K562 (cell line): ENCODE results near the gene SATB2. TPM values are rescaled to one million over a fixed set of nuclear protein-coding genes. Genes with fewer than 3 reads are reported as not detected.
A peak's percentile ranks its signal among the peaks of the same experiment; 100 is the strongest.

Experiments used
- CBX8 ChIP-seq: fragments of 200-600 bp; sonication (generic); IDR thresholded peaks from 2 replicates; pipeline ENCODE4 v1.6.1; 2012; ENCODE audit warnings: borderline replicate concordance, mixed run types, low read depth, mild to moderate bottlenecking, moderate library complexity, mixed read lengths, low read length, control low read depth, inconsistent platforms; ENCODE audit not compliant: poor library complexity, severe bottlenecking; ENCODE audit errors: extremely low read depth
- CREB1 ChIP-seq, 2 experiments: sonication (generic) in 1 of 2; formaldehyde crosslinking in 1 of 2; IDR thresholded peaks; 2 replicates each; pipeline versions ENCODE4 v1.6.1 to v1.8.0; 2012 to 2022; ENCODE audit warnings: inconsistent platforms in 1 of 2, mild to moderate bottlenecking in 1 of 2, missing genetic modification reagents in 1 of 2, moderate library complexity in 1 of 2
- GTF2F1 ChIP-seq: IDR thresholded peaks from 2 replicates; pipeline ENCODE4 v1.6.1; 2011; ENCODE audit warnings: low read depth, low read length, improper control_type of control experiment
- L3MBTL2 ChIP-seq: fragments of 450-650 bp; IDR thresholded peaks from 2 replicates; pipeline ENCODE4 v1.6.1; 2016; ENCODE audit warnings: mild to moderate bottlenecking, moderate library complexity
- NR2C2 ChIP-seq, 2 experiments: fragments of 200-800 bp in 1 of 2; sonication (Bioruptor generic) in 1 of 2; sonication (generic) in 1 of 2; formaldehyde crosslinking in 1 of 2; IDR thresholded peaks; 2 replicates each; pipeline versions ENCODE4 v1.6.1 to v1.8.0; 2016 to 2022; ENCODE audit warnings: mild to moderate bottlenecking in 1 of 2, missing compliant biosample characterization in 1 of 2, missing genetic modification characterization in 1 of 2, missing genetic modification reagents in 1 of 2
- NRF1 ChIP-seq, 2 experiments: fragments of 450-650 bp; IDR thresholded peaks in 1 of 2; conservative IDR thresholded peaks in 1 of 2; 2 replicates each; pipeline ENCODE4 v1.6.1; 2014; ENCODE audit warnings: mild to moderate bottlenecking in 2 of 2
- PML ChIP-seq: IDR thresholded peaks from 2 replicates; pipeline ENCODE4 v1.6.1; 2012; ENCODE audit warnings: low read length, inconsistent platforms
- POLR2G ChIP-seq: fragments of 200-400 bp; formaldehyde crosslinking; IDR thresholded peaks from 2 replicates; pipeline ENCODE4 v1.6.1; 2017; ENCODE audit warnings: low read depth, mild to moderate bottlenecking, antibody characterized with exemption, low read length, moderate library complexity
- RBM39 ChIP-seq: fragments of 200-400 bp; formaldehyde crosslinking; optimal IDR thresholded peaks from 2 replicates; pipeline ENCODE3; 2018; ENCODE audit warnings: low read depth, low read length
- SIN3B ChIP-seq: fragments of 450-650 bp; IDR thresholded peaks from 2 replicates; pipeline ENCODE4 v1.6.1; 2017; ENCODE audit warnings: low read depth, mild to moderate bottlenecking, moderate library complexity
- SREBF2 ChIP-seq: sonication (generic); formaldehyde crosslinking; IDR thresholded peaks from 2 replicates; pipeline ENCODE4 v1.4.0; 2020; ENCODE audit warnings: mild to moderate bottlenecking, missing genetic modification reagents
- TBP ChIP-seq: optimal IDR thresholded peaks from 2 replicates; pipeline ENCODE3; 2011; ENCODE audit warnings: low read depth, low read length, improper control_type of control experiment
- ZBTB1 ChIP-seq: sonication (generic); formaldehyde crosslinking; IDR thresholded peaks from 2 replicates; pipeline ENCODE4 v1.8.1; 2023; ENCODE audit warnings: missing genetic modification reagents, low read depth, mild to moderate bottlenecking, borderline replicate concordance
- ZNF253 ChIP-seq: fragments of 250-450 bp; sonication (Bioruptor Pico); conservative IDR thresholded peaks from 2 replicates; pipeline ENCODE4 v1.6.1; 2021; ENCODE audit warnings: mild to moderate bottlenecking
- ZNF764 ChIP-seq: fragments of 250-450 bp; sonication (Bioruptor Pico); IDR thresholded peaks from 2 replicates; pipeline ENCODE4 v1.4.0; 2020; ENCODE audit warnings: low read depth, mild to moderate bottlenecking, moderate library complexity
- ZNF785 ChIP-seq: fragments of 250-450 bp; sonication (Bioruptor Pico); IDR thresholded peaks from 2 replicates; pipeline ENCODE4 v1.4.0; 2020; ENCODE audit warnings: mild to moderate bottlenecking
- polyA plus RNA-seq, 8 experiments: library from polyadenylated mRNA; depleted of rRNA in 4 of 8; stranded (reverse) in 5 of 8; unstranded in 3 of 8; fragments of >200 nt; fragmentation: Nextera tagmentation in 2 of 8; fragmentation: Illumina TruSeq in 1 of 8; extraction: Ambion mirVana in 2 of 8; extraction: Trizol in 1 of 8; gene quantifications; 2 replicates each; pipeline versions ENCODE4 v1.2.1 to v1.2.3, GENCODE V29; 2011 to 2014; ENCODE audit warnings: inconsistent platforms in 1 of 8, missing spikeins in 1 of 8
- total RNA-seq, 7 experiments: library from RNA; depleted of rRNA in 6 of 7; stranded (reverse); fragments of >200 nt in 6 of 7; fragmentation: Illumina TruSeq in 2 of 7; extraction: Trizol in 2 of 7; gene quantifications; 2 replicates each; pipeline versions ENCODE4 v1.2.1 to v1.2.3, GENCODE V29; 2011 to 2021; ENCODE audit warnings: low replicate concordance in 1 of 7
- TF ChIP-seq, protein P1 (sequence below): fragments of 250-450 bp; sonication (Bioruptor Pico); IDR thresholded peaks from 2 replicates; pipeline ENCODE4 v1.5.0; 2022; ENCODE audit warnings: mild to moderate bottlenecking
- TF ChIP-seq, protein P2 (sequence below): fragments of 200-400 bp; formaldehyde crosslinking; IDR thresholded peaks from 2 replicates; pipeline ENCODE4 v1.6.1; 2017; ENCODE audit warnings: mild to moderate bottlenecking, low read depth, low read length, moderate library complexity
- TF ChIP-seq, protein P3 (sequence below): fragments of 450-650 bp; formaldehyde crosslinking; IDR thresholded peaks from 2 replicates; pipeline ENCODE4 v1.4.0; 2022; ENCODE audit warnings: missing genetic modification characterization
- TF ChIP-seq, protein P4 (sequence below): sonication (generic); formaldehyde crosslinking; IDR thresholded peaks from 2 replicates; pipeline ENCODE4 v1.8.0; 2022; ENCODE audit warnings: mild to moderate bottlenecking, low read depth, missing genetic modification reagents

SATB2 gene
- total and polyA plus RNA-seq, 9 of the 15 experiments (the other 6 are each of a cell fraction or from before 2014, with no cell fraction given), result 4.5 to 34.0 (median 15.1) TPM

DNA sequence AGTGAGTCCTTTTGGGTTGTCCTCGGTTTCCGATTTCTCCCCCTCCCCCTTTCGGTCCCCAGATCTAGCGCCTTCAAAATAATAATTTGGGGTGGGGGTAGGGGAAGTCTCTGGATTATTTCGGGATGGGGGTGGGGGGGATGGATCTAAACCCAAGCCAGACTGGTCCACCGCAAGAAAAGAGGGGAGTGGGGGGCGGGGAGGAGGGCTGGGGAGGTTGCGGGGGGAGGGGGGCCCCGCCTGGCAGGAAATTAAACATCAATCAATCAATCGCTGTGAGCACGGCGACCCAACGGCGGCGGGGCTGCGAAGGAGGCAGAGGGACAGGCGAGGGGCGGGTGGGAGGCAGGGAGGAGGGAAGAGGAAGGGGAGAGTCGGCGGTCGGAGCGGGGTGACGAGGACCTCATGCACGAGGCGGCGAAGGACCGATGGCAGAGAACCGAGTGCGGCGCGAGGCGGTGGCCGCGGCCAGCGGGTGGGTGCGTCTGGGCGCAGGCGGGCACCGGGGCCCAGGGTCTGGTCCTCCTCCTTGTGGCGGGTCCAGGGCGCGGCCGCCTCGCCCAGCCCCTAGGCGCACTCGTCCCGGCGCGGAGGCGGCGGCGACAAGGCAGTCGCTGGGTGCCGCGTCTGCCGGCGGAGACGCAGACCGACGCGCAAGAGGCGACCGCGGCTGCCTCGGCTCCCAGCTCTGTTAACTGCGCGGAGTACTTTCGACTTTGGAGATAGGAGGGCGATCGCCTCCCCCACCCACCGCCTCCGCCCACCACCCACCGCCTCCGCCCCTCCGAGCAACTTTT is 468 bp upstream of the SATB2 start (continued):
- TF ChIP-seq, protein P1, sequence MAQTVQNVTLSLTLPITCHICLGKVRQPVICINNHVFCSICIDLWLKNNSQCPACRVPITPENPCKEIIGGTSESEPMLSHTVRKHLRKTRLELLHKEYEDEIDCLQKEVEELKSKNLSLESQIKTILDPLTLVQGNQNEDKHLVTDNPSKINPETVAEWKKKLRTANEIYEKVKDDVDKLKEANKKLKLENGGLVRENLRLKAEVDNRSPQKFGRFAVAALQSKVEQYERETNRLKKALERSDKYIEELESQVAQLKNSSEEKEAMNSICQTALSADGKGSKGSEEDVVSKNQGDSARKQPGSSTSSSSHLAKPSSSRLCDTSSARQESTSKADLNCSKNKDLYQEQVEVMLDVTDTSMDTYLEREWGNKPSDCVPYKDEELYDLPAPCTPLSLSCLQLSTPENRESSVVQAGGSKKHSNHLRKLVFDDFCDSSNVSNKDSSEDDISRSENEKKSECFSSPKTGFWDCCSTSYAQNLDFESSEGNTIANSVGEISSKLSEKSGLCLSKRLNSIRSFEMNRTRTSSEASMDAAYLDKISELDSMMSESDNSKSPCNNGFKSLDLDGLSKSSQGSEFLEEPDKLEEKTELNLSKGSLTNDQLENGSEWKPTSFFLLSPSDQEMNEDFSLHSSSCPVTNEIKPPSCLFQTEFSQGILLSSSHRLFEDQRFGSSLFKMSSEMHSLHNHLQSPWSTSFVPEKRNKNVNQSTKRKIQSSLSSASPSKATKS (CRISPR knock-in tag), result no peak
- TF ChIP-seq TBP, result no peak
- TF ChIP-seq CBX8, result no peak
- TF ChIP-seq, protein P2, sequence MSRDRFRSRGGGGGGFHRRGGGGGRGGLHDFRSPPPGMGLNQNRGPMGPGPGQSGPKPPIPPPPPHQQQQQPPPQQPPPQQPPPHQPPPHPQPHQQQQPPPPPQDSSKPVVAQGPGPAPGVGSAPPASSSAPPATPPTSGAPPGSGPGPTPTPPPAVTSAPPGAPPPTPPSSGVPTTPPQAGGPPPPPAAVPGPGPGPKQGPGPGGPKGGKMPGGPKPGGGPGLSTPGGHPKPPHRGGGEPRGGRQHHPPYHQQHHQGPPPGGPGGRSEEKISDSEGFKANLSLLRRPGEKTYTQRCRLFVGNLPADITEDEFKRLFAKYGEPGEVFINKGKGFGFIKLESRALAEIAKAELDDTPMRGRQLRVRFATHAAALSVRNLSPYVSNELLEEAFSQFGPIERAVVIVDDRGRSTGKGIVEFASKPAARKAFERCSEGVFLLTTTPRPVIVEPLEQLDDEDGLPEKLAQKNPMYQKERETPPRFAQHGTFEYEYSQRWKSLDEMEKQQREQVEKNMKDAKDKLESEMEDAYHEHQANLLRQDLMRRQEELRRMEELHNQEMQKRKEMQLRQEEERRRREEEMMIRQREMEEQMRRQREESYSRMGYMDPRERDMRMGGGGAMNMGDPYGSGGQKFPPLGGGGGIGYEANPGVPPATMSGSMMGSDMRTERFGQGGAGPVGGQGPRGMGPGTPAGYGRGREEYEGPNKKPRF, result no peak
- TF ChIP-seq SREBF2 (CRISPR knock-in tag), result no peak
- TF ChIP-seq ZNF253 (CRISPR knock-in tag), result no peak
- peak; percentile 92 for TF ChIP-seq CREB1 (IDR thresholded peaks at IDR 0.05)
- TF ChIP-seq CREB1 (CRISPR knock-in tag; IDR thresholded peaks at IDR 0.05), result peak; percentile 78
- TF ChIP-seq ZBTB1, result no peak
- TF ChIP-seq, protein P3, sequence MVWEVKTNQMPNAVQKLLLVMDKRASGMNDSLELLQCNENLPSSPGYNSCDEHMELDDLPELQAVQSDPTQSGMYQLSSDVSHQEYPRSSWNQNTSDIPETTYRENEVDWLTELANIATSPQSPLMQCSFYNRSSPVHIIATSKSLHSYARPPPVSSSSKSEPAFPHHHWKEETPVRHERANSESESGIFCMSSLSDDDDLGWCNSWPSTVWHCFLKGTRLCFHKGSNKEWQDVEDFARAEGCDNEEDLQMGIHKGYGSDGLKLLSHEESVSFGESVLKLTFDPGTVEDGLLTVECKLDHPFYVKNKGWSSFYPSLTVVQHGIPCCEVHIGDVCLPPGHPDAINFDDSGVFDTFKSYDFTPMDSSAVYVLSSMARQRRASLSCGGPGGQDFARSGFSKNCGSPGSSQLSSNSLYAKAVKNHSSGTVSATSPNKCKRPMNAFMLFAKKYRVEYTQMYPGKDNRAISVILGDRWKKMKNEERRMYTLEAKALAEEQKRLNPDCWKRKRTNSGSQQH (CRISPR knock-in tag), result no peak
- TF ChIP-seq SIN3B, result no peak
- no peak for TF ChIP-seq NR2C2 (CRISPR knock-in tag; IDR thresholded peaks at IDR 0.05)
- TF ChIP-seq NR2C2 (tag; IDR thresholded peaks at IDR 0.05), result no peak
- no peak for TF ChIP-seq RBM39
- TF ChIP-seq POLR2G, result peak; percentile 73
- TF ChIP-seq ZNF764, result no peak
- TF ChIP-seq ZNF785 (CRISPR knock-in tag), result no peak
- no peak for TF ChIP-seq NRF1 (conservative IDR thresholded peaks at IDR 0.05 in 1 of 2, IDR thresholded peaks at IDR 0.05 in 1 of 2)
- TF ChIP-seq GTF2F1, result no peak
- TF ChIP-seq PML, result 0 out of 2 replicates have a peak, but pooled peaks have one; percentile 27
- TF ChIP-seq, protein P4, sequence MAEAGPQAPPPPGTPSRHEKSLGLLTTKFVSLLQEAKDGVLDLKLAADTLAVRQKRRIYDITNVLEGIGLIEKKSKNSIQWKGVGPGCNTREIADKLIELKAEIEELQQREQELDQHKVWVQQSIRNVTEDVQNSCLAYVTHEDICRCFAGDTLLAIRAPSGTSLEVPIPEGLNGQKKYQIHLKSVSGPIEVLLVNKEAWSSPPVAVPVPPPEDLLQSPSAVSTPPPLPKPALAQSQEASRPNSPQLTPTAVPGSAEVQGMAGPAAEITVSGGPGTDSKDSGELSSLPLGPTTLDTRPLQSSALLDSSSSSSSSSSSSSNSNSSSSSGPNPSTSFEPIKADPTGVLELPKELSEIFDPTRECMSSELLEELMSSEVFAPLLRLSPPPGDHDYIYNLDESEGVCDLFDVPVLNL (CRISPR knock-in tag), result no peak
- TF ChIP-seq L3MBTL2, result peak; percentile 73
